ENCODE data around the gene MB. TPM values are rescaled to one million over a fixed set of nuclear protein-coding genes. Genes with fewer than 3 reads are reported as not detected.

MB gene
- total RNA-seq, 4 donors from 2014 or later: 4.3 to 17.8 (median 9.1) TPM

DNA sequence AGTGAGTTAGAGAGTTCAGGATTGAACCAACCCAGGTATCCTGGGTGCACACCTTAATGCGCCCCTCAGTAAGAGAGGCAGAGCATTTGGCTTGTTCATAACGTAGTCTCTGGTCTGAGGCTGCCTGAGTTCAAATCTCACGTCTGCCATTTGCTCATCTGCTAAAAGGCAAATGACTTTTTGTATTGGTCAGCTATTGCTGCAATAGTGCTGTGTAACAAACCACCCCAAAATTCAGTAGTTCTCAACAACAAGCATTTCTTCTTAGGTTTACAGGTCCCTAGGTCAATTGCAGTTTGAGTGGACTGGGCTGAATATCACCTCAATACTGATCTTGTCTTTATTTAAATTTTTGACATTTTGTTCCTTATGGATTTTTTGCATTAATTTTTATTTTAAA is 58.4 kb downstream of the MB start:
- Histone ChIP-seq H3K4me3 (no peak overlapping the region), H3K36me3 (no peaks in the 10 kb centered on the region), H3K4me1 (no peaks in the 10 kb centered on the region), H3K27me3 (peaks cover 8% of the 10 kb centered on the region), H3K9me3 (no peaks in the 10 kb centered on the region), H3K27ac (no peak overlapping the region)
- TF ChIP-seq, protein P1, sequence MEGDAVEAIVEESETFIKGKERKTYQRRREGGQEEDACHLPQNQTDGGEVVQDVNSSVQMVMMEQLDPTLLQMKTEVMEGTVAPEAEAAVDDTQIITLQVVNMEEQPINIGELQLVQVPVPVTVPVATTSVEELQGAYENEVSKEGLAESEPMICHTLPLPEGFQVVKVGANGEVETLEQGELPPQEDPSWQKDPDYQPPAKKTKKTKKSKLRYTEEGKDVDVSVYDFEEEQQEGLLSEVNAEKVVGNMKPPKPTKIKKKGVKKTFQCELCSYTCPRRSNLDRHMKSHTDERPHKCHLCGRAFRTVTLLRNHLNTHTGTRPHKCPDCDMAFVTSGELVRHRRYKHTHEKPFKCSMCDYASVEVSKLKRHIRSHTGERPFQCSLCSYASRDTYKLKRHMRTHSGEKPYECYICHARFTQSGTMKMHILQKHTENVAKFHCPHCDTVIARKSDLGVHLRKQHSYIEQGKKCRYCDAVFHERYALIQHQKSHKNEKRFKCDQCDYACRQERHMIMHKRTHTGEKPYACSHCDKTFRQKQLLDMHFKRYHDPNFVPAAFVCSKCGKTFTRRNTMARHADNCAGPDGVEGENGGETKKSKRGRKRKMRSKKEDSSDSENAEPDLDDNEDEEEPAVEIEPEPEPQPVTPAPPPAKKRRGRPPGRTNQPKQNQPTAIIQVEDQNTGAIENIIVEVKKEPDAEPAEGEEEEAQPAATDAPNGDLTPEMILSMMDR (IDR thresholded peaks at IDR 0.05): no peak
- TF ChIP-seq POLR2AphosphoS5 (IDR thresholded peaks at IDR 0.05) (no peak), EP300 (IDR thresholded peaks at IDR 0.05) (no peak), POLR2A (IDR thresholded peaks at IDR 0.05) (no peak)
- no peak for DNase-seq (ENCODE audit: low spot score in 2 of 2)
- 78% methylated on average over 3 of the region's 3 CpGs for WGBS

- no peaks in the 10 kb centered on the region for H3K9me3 ChIP-seq
- no peak overlapping the region for H3K27ac ChIP-seq
- TF ChIP-seq POLR2AphosphoS5 (IDR thresholded peaks at IDR 0.05) (no peak), POLR2A (IDR thresholded peaks at IDR 0.05) (no peak), EP300 (IDR thresholded peaks at IDR 0.05) (no peak)
- TF ChIP-seq, protein P1 (IDR thresholded peaks at IDR 0.05): no peak
- H3K4me1 ChIP-seq: no peaks in the 10 kb centered on the region
- no peak overlapping the region for H3K4me3 ChIP-seq
- H3K27me3 ChIP-seq: peaks cover 11% of the 10 kb centered on the region
- DNase-seq (ENCODE audit: low spot score in 2 of 2): no peak
- 91% methylated on average over 5 of the region's 5 CpGs for WGBS
- no peaks in the 10 kb centered on the region for H3K36me3 ChIP-seq
Measured at GRCh38 chr22:35558031-35558430, 59.1 kb downstream of the MB start.

Other genes with a start within 250 kb of the MB start
- gene HMOX1, start 236.2 kb downstream of the MB start, total RNA-seq: 10 to 100 TPM; 13.6 to 95.7 (median 61.8) TPM
- gene MCM5, start 217.2 kb downstream of the MB start, total RNA-seq: 10 to 100 TPM; 19.7 to 41.3 (median 32.6) TPM
- gene RASD2, start 76.5 kb downstream of the MB start, total RNA-seq: 1 to 10 TPM in 2 of 4 donors, under 1 TPM in 2; 0.89 to 1.7 (median 1.2) TPM
- 1 to 10 TPM; 3.1 to 8.3 (median 5.1) TPM for gene APOL6, start 31.1 kb upstream of the MB start, total RNA-seq
- under 1 TPM in 1 of 4 donors, not detected in 3; 0.42 TPM for gene APOL5, start 100.5 kb upstream of the MB start, total RNA-seq